Epithelial cell of esophagus (primary cell): ENCODE results near the gene CLBA1.
"Not testable (repeated sequence)": the region's sequence is repeated elsewhere in the genome, so short reads cannot be mapped to it uniquely, and the experiment has no call there.

Experiments
- DNase-seq: peaks from one replicate; pipeline ENCODE4 v3.0.0; 2010; ENCODE audit warnings: low read depth
- H3K4me3 ChIP-seq: 2 replicates; pipeline ENCODE4 v1.5.1; 2011; ENCODE audit warnings: mild to moderate bottlenecking, low read length, control low read depth
- TF ChIP-seq, protein P1 (sequence below): IDR thresholded peaks from 2 replicates; pipeline ENCODE4 v1.5.1; 2011; ENCODE audit warnings: low read depth, mild to moderate bottlenecking, low read length, control low read depth, inconsistent platforms; ENCODE audit not compliant: insufficient read depth; ENCODE audit errors: missing control alignments

CLBA1 gene

DNA sequence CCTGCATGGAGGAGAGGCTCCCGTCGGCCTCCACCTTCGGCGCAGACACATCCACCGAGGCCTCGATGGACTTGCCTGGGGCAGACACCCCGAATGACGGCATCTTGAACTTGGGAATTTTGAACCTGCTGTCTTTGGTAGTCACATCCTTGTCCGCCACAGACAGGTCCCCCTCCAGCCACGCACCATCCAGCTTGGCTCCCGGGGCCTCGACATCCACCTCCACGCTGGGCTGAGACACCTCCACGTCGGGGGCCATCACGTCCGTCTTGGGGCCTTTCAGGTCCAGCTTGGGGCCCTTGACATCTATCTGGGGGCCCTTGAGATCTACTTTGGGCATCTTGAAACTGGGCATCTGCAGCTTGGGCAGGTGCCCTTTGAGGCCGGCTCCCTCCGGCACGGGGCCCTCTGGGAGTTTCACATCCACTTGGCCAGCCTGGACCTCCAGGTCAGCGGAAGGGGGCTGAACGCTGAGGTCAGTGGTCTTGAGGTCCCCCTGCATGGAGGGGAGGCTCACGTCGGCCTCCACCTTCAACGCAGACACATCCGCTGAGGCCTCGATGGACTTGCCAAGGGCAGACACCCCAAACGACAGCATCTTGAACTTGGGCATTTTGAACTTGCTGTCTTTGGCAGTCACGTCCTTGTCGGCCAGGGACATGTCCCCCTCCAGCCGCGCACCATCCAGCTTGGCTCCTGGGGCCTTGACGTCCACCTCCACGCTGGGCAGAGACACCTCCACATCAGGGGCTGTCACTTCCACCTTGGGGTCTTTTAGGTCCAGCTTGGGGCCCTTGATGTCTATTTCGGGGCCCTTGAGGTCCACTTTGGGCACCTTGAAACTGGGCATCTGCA is 37.5 kb upstream of the CLBA1 start:
- not testable (repeated sequence) for DNase-seq, H3K4me3 ChIP-seq

DNA sequence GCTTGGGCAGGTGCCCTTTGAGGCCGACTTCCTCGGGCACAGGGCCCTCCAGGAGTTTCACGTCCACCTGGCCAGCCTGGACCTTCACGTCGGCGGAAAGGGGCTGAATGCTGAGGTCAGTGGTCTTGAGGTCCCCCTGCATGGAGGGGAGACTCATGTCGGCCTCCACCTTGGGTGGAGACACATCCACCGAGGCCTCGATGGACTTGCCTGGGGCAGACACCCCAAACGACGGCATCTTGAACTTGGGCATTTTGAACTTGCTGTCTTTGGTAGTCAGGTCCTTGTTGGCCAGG is 36.9 kb upstream of the CLBA1 start:
- TF ChIP-seq, protein P1, sequence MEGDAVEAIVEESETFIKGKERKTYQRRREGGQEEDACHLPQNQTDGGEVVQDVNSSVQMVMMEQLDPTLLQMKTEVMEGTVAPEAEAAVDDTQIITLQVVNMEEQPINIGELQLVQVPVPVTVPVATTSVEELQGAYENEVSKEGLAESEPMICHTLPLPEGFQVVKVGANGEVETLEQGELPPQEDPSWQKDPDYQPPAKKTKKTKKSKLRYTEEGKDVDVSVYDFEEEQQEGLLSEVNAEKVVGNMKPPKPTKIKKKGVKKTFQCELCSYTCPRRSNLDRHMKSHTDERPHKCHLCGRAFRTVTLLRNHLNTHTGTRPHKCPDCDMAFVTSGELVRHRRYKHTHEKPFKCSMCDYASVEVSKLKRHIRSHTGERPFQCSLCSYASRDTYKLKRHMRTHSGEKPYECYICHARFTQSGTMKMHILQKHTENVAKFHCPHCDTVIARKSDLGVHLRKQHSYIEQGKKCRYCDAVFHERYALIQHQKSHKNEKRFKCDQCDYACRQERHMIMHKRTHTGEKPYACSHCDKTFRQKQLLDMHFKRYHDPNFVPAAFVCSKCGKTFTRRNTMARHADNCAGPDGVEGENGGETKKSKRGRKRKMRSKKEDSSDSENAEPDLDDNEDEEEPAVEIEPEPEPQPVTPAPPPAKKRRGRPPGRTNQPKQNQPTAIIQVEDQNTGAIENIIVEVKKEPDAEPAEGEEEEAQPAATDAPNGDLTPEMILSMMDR = no peak
- no peak overlapping the region for H3K4me3 ChIP-seq
- DNase-seq = no peak

DNA sequence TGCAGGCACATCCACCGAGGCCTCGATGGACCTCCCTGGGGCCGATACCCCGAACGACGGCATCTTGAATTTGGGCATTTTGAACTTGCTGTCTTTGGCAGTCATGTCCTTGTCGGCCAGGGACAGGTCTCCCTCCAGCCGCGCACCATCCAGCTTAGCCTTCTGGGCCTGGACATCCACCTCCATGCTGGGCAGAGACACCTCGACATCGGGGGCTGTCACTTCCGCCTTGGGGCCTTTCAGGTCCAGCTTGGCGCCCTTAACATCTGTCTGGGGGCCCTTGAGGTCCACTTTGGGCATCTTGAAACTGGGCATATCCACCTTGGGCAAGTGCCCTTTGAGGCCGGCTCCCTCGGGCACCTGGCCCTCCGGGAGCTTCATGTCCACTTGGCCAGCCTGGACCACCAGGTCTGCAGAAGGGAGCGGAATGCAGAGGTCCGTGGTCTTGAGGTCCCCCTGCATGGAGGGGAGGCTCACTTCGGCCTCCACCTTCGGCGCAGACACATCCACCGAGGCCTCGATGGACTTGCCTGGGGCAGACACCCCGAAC is 36.1 kb upstream of the CLBA1 start:
- DNase-seq, H3K4me3 ChIP-seq: not testable (repeated sequence)

DNA sequence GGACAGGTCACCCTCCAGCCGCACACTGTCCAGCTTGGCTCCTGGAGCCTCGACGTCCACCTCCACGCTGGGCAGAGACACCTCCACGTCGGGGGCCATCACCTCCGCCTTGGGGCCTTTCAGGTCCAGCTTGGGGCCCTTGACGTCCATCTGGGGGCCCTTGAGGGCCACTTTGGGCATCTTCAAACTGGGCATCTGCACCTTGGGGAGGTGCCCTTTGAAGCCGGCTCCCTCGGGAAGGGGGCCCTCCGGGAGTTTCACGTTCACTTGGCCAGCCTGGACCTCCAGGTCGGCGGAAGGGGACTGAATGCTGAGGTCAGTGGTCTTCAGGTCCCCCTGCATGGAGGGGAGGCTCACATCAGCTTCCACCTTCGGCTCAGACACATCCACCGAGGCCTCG is 35.6 kb upstream of the CLBA1 start:
- DNase-seq = no peak
- no peak overlapping the region for H3K4me3 ChIP-seq
- TF ChIP-seq, protein P1 = no peak

DNA sequence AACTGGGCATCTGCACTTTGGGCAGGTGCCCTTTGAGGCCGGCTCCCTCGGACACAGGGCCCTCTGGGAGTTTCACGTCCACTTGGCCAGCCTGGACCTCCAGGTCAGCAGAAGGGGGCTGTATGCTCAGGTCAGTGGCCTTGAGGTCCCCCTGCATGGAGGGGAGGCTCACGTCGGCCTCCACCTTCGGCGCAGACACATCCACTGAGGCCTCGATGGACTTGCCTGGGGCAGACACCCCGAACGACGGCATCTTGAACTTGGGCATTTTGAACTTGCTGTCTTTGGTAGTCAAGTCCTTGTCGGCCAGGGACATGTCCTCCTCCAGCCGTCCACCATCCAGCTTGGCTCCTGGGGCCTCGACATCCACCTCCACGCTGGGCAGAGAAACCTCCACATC is 34.9 kb upstream of the CLBA1 start:
- not testable (repeated sequence) for H3K4me3 ChIP-seq, DNase-seq

DNA sequence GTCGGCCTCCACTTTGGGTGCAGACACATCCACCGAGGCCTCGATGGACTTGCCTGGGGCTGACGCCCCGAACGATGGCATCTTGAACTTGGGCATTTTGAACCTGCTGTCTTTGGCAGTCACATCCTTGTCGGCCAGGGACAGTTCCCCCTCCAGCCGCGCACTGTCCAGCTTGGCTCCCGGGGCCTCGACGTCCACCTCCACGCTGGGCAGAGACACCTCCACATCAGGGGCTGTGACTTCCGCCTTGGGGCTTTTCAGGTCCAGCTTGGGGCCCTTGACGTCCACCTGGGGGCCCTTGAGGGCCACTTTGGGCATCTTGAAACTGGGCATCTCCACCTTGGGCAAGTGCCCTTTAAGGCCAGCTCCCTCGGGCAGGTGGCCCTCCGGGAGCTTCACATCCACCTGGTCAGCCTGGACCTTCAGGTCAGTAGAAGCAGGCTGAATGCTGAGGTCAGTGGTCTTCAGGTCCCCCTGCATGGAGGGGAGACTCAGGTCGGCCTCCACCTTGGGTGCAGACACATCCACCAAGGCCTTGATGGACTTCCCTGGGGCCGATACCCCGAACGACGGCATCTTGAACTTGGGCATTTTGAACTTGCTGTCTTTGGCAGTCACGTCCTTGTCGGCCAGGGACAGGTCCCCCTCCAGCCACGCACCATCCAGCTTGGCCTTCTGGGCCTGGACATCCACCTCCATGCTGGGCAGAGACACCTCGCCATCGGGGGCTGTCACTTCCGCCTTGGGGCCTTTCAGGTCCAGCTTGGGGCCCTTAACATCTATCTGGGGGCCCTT is 33.5 kb upstream of the CLBA1 start:
- H3K4me3 ChIP-seq, DNase-seq: not testable (repeated sequence)

DNA sequence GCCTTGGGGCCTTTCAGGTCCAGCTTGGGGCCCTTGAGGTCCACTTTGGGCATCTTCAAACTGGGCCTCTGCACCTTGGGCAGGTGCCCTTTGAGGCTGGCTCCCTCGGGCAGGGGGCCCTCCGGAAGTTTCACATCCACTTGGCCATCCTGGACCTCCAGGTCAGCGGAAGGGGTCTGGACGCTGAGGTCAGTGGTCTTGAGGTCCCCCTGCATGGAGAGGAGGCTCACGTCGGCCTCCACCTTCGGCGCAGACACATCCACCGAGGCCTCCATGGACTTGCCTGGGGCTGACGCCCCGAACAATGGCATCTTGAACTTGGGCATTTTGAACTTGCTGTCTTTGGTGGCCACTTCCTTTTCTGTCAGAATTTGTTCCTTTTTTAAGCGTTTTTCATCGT is 32.5 kb upstream of the CLBA1 start:
- TF ChIP-seq, protein P1 = no peak
- DNase-seq = no peak
- no peak overlapping the region for H3K4me3 ChIP-seq

DNA sequence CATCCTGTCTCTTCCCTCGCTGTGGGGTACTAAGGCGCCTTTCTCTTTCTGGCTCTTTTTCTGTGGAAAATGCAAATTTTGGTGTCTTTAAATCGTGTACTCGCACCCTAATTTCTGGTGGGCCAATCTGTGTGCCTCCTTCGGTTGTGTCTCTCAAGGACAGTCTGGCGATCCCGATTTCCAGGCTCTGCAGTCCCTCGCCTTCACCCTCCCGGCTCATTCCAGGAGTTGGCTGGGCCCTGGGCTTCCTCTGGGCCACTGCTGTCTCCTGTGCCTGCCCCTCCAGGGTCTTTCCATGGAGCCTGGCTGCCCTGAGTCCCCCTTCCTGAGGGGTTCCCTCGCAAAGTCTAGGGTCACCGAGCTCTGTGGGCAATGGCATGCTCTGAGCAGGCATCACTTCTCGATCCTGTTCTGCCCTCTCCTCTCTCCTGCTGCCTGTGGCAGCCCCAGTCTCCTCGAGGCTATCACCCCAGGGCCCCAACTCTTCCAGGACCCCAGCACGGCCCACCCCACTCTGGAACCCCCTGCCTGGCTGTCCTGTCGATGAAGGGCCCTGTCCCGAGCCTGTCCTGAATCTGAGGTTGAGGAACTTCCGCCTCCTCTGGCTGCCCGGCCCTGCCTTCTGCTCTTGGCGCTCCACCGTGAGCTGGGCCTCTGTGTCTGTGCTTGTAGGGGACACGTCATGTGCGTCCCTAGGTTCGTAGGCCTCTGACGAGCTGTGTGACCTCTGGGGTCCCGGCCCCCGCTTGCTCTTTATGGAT is 31.5 kb upstream of the CLBA1 start:
- TF ChIP-seq, protein P1 = no peak
- DNase-seq = no peak
- H3K4me3 ChIP-seq = no peak overlapping the region
